Measurements from ENCODE around the gene ARHGAP1. TPM values are rescaled to one million over a fixed set of nuclear protein-coding genes. Genes with fewer than 3 reads are reported as not detected.
A peak's percentile ranks its signal among the peaks of the same experiment; 100 is the strongest.

The ARHGAP1 gene
- polyA plus RNA-seq, 3 donors = 31.6 to 59.3 (median 44.1) TPM

- Mint-ChIP-seq H3K9me3 (peaks cover 0 to 6% (median 3%) of the 10 kb centered on the region in 7 donors), H3K27me3 (ENCODE audit: low read depth in 3 of 3) (peaks cover 0 to 2% (median 0%) of the 10 kb centered on the region in 3 donors), H3K27ac (no peak overlapping the region), H3K4me1 (peaks cover 9% of the 10 kb centered on the region), H3K4me3 (no peak overlapping the region), H3K36me3 (peaks cover 58 to 85% of the 10 kb centered on the region in 2 donors)
- Histone ChIP-seq H2AFZ (ENCODE audit: insufficient read depth, low read depth, low read length, poor library complexity, severe bottlenecking) (no peak overlapping the region), H3K9ac (ENCODE audit: insufficient read depth, low read length, poor library complexity, severe bottlenecking) (no peak overlapping the region), H3K4me3 (replicated peaks in 1 of 3; ENCODE audit: low read depth in 2 of 3, low read length in 3 of 3) (no peak overlapping the region), H3K79me2 (ENCODE audit: insufficient read depth, low read length) (peaks cover 44% of the 10 kb centered on the region), H3K36me3 (replicated peaks in 1 of 2; ENCODE audit: control insufficient read depth in 1 of 2, insufficient read depth in 2 of 2, low read length in 2 of 2) (peaks cover 36 to 92% of the 10 kb centered on the region in 2 donors), H3K27me3 (ENCODE audit: control insufficient read depth in 2 of 2, insufficient read depth in 2 of 2, low read length in 2 of 2) (no peaks in the 10 kb centered on the region), H3K4me2 (replicated peaks; ENCODE audit: extremely low read depth, low read length, poor library complexity, severe bottlenecking) (no peak overlapping the region), H3K27ac (ENCODE audit: low read depth in 1 of 2, low read length in 2 of 2) (no peak overlapping the region), H3K4me1 (ENCODE audit: control insufficient read depth in 1 of 2, insufficient read depth in 2 of 2, low read length in 2 of 2) (no peaks in the 10 kb centered on the region), H4K20me1 (ENCODE audit: insufficient read depth, low read length) (peaks cover 57% of the 10 kb centered on the region), H3K9me3 (replicated peaks in 1 of 2; ENCODE audit: control insufficient read depth in 1 of 2, insufficient read depth in 1 of 2, low read length in 2 of 2) (no peaks in the 10 kb centered on the region)
- intact Hi-C loops (cut with micrococcal nuclease) = no loop called here
- DNase-seq = no peak
- WGBS (ENCODE audit: insufficient coverage) = 97% methylated on average over 3 of the region's 6 CpGs
- no peak for TF ChIP-seq CTCF (IDR thresholded peaks at IDR 0.05)
Measured at GRCh38 chr11:46640036-46640788, 60.2 kb downstream of the ARHGAP1 start.

GRCh38 chr11:46639197-46639839 is 61.1 kb downstream of the ARHGAP1 start:
- no peaks in the 10 kb centered on the region for H3K9me3 ChIP-seq (replicated peaks in 1 of 2; ENCODE audit: control insufficient read depth in 1 of 2, insufficient read depth in 1 of 2, low read length in 2 of 2)
- Mint-ChIP-seq H3K27ac (peak overlapping the region in 2 of 7 donors; percentile 26 to 80), H3K9me3 (peaks cover 0 to 6% (median 3%) of the 10 kb centered on the region in 7 donors), H3K4me3 (no peak overlapping the region), H3K36me3 (peaks cover 50 to 80% of the 10 kb centered on the region in 2 donors), H3K27me3 (ENCODE audit: low read depth in 3 of 3) (peaks cover 0 to 2% (median 0%) of the 10 kb centered on the region in 3 donors), H3K4me1 (peaks cover 9% of the 10 kb centered on the region)
- 64% methylated on average over 2 of the region's 7 CpGs for WGBS (ENCODE audit: insufficient coverage)
- TF ChIP-seq CTCF (IDR thresholded peaks at IDR 0.05) = no peak
- H3K79me2 ChIP-seq (ENCODE audit: insufficient read depth, low read length) = peaks cover 45% of the 10 kb centered on the region
- DNase-seq = no peak
- H3K4me2 ChIP-seq (replicated peaks; ENCODE audit: extremely low read depth, low read length, poor library complexity, severe bottlenecking) = no peak overlapping the region
- no peak overlapping the region for H3K4me3 ChIP-seq (replicated peaks in 1 of 3; ENCODE audit: low read depth in 2 of 3, low read length in 3 of 3)
- H3K4me1 ChIP-seq (ENCODE audit: control insufficient read depth in 1 of 2, insufficient read depth in 2 of 2, low read length in 2 of 2) = no peaks in the 10 kb centered on the region
- H4K20me1 ChIP-seq (ENCODE audit: insufficient read depth, low read length) = peaks cover 57% of the 10 kb centered on the region
- intact Hi-C loops (cut with micrococcal nuclease) = no loop called here
- H2AFZ ChIP-seq (ENCODE audit: insufficient read depth, low read depth, low read length, poor library complexity, severe bottlenecking) = no peak overlapping the region
- peaks cover 30 to 89% of the 10 kb centered on the region in 2 donors for H3K36me3 ChIP-seq (replicated peaks in 1 of 2; ENCODE audit: control insufficient read depth in 1 of 2, insufficient read depth in 2 of 2, low read length in 2 of 2)
- H3K9ac ChIP-seq (ENCODE audit: insufficient read depth, low read length, poor library complexity, severe bottlenecking) = no peak overlapping the region
- no peaks in the 10 kb centered on the region for H3K27me3 ChIP-seq (ENCODE audit: control insufficient read depth in 2 of 2, insufficient read depth in 2 of 2, low read length in 2 of 2)
- H3K27ac ChIP-seq (ENCODE audit: low read depth in 1 of 2, low read length in 2 of 2) = no peak overlapping the region
